ENCODE data around the gene IGFL2. TPM values are rescaled to one million over a fixed set of nuclear protein-coding genes. Genes with fewer than 3 reads are reported as not detected.

IGFL2 gene
- total and polyA plus RNA-seq, 7 experiments from 2014 or later: 0.48 TPM; not detected in 6

DNA sequence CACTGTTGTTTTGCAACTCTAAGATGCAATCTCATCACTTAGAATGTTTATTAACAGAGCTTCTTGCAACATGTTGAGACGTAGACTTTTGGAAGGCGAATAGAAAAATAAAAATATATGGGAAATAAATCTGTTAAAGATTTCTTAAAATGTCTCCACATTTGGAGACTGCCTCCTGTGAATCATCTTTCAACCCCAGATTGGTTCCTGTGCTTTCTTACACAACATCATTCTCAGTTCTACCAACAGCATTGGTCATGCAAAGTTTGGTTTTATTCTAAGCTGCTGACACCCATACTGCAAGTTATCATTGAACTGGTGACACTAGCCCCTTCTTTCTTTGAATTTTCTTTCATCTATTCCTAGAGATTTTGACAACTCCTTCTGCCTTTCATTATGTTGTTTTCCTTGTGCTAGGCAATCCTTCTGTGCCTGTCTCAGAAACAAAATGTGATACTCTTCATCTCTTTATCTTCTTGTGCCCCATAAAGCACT lies 21.9 kb upstream of the IGFL2 start:
- H3K4me3 ChIP-seq (ENCODE audit: low read length): no peak overlapping the region
- H3K36me3 Mint-ChIP-seq: no peaks in the 10 kb centered on the region
- DNase-seq (no peak), ATAC-seq (no peak)
- peaks cover 0 to 1% (median 0%) of the 10 kb centered on the region in 7 donors for H3K4me1 Mint-ChIP-seq
- no peaks in the 10 kb centered on the region for H3K9me3 Mint-ChIP-seq
- ChIA-PET CTCF (interaction anchor here (0.6 kb wide), 1 partner anchor 28 kb away, joined by 3 read pairs; no protein-coding TSS in a partner anchor), POLR2A (no interaction called here)
- intact Hi-C loops (cut with micrococcal nuclease): no loop called here
- H3K4me1 ChIP-seq (ENCODE audit: control insufficient read depth in 2 of 2, insufficient read depth in 2 of 2, low read length in 2 of 2): no peaks in the 10 kb centered on the region
- no peak overlapping the region for H3K27ac Mint-ChIP-seq
- H3K27me3 ChIP-seq (ENCODE audit: control insufficient read depth in 2 of 2, insufficient read depth in 2 of 2, low read length in 2 of 2): no peaks in the 10 kb centered on the region
- peaks cover 36 to 56% (median 48%) of the 10 kb centered on the region in 5 donors for H3K27me3 Mint-ChIP-seq
- no peaks in the 10 kb centered on the region for H3K9me3 ChIP-seq (ENCODE audit: control insufficient read depth in 2 of 3, low read length in 3 of 3)
- H3K4me3 Mint-ChIP-seq: no peak overlapping the region
- H3K27ac ChIP-seq (ENCODE audit: low read depth, low read length): no peak overlapping the region
- H3K36me3 ChIP-seq (ENCODE audit: control insufficient read depth in 2 of 3, insufficient read depth in 3 of 3, low read length in 3 of 3): no peaks in the 10 kb centered on the region

- CTCF ChIA-PET: no interaction called here
- H3K36me3 Mint-ChIP-seq: no peaks in the 10 kb centered on the region
Measured at GRCh38 chr19:46131485-46132143, 16.4 kb upstream of the IGFL2 start.

GRCh38 chr19:46132508-46133100 lies 15.4 kb upstream of the IGFL2 start:
- no peaks in the 10 kb centered on the region for H3K36me3 ChIP-seq (ENCODE audit: control insufficient read depth in 2 of 3, insufficient read depth in 3 of 3, low read length in 3 of 3)
- no peak overlapping the region for H3K4me3 ChIP-seq (ENCODE audit: low read length)
- no peak overlapping the region for H3K27ac ChIP-seq (ENCODE audit: low read depth, low read length)
- no peaks in the 10 kb centered on the region for H3K4me1 ChIP-seq (ENCODE audit: control insufficient read depth in 2 of 2, insufficient read depth in 2 of 2, low read length in 2 of 2)
- Mint-ChIP-seq H3K4me3 (no peak overlapping the region), H3K36me3 (no peaks in the 10 kb centered on the region), H3K27ac (no peak overlapping the region), H3K9me3 (no peaks in the 10 kb centered on the region), H3K27me3 (peaks cover 43 to 66% (median 49%) of the 10 kb centered on the region in 5 donors), H3K4me1 (peaks cover 0 to 5% (median 0%) of the 10 kb centered on the region in 7 donors)
- CTCF ChIA-PET: no interaction called here
- H3K27me3 ChIP-seq (ENCODE audit: control insufficient read depth in 2 of 2, insufficient read depth in 2 of 2, low read length in 2 of 2): no peaks in the 10 kb centered on the region
- DNase-seq (no peak), ATAC-seq (no peak)
- H3K9me3 ChIP-seq (ENCODE audit: control insufficient read depth in 2 of 3, low read length in 3 of 3): no peaks in the 10 kb centered on the region
- intact Hi-C loops (cut with micrococcal nuclease): no loop called here
- POLR2A ChIA-PET: no interaction called here

More at GRCh38 chr19:46131485-46132143, 16.4 kb upstream of the IGFL2 start:
- Mint-ChIP-seq H3K4me1 (peaks cover 0 to 5% (median 0%) of the 10 kb centered on the region in 7 donors), H3K9me3 (no peaks in the 10 kb centered on the region), H3K4me3 (no peak overlapping the region), H3K27me3 (peaks cover 44 to 67% (median 53%) of the 10 kb centered on the region in 5 donors), H3K27ac (no peak overlapping the region)
- Histone ChIP-seq H3K9me3 (ENCODE audit: control insufficient read depth in 2 of 3, low read length in 3 of 3) (no peaks in the 10 kb centered on the region), H3K4me1 (ENCODE audit: control insufficient read depth in 2 of 2, insufficient read depth in 2 of 2, low read length in 2 of 2) (no peaks in the 10 kb centered on the region), H3K27ac (ENCODE audit: low read depth, low read length) (no peak overlapping the region), H3K4me3 (ENCODE audit: low read length) (no peak overlapping the region), H3K27me3 (ENCODE audit: control insufficient read depth in 2 of 2, insufficient read depth in 2 of 2, low read length in 2 of 2) (no peaks in the 10 kb centered on the region), H3K36me3 (ENCODE audit: control insufficient read depth in 2 of 3, insufficient read depth in 3 of 3, low read length in 3 of 3) (no peaks in the 10 kb centered on the region)
- no peak for DNase-seq
- no peak for ATAC-seq
- POLR2A ChIA-PET: no interaction called here
- intact Hi-C loops (cut with micrococcal nuclease): no loop called here

DNA sequence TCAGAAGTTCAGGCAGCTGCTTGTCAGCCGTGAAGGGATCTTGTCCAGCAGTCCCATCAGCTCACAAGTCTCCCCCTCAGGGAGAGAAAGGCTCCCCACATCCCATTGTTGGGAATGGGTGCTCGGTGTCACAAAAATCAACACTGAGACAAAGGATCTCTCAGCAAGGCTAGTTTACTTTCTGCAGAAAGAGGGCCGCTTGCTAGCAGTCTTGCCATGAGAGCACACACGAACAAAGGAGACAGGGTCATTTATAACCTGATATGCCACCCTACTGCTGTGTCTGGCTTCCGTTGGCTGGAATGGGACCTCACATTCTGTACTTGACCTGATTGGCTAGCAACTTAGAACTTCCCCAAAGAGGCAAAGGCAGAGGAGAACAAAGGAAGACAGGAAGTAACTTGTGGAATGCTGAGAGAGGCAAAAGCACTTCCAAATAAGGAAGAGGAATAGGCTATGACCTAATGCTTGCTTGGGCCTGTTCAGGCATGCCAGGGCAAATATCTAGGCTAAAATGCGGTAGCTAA lies 14.9 kb upstream of the IGFL2 start:
- H3K9me3 Mint-ChIP-seq: no peaks in the 10 kb centered on the region
- no peaks in the 10 kb centered on the region for H3K4me1 ChIP-seq (ENCODE audit: control insufficient read depth in 2 of 2, insufficient read depth in 2 of 2, low read length in 2 of 2)
- H3K27me3 ChIP-seq (ENCODE audit: control insufficient read depth in 2 of 2, insufficient read depth in 2 of 2, low read length in 2 of 2): no peaks in the 10 kb centered on the region
- DNase-seq (no peak), ATAC-seq (no peak)
- H3K36me3 Mint-ChIP-seq: no peaks in the 10 kb centered on the region
- H3K27ac Mint-ChIP-seq: no peak overlapping the region
- ChIA-PET POLR2A (no interaction called here), CTCF (no interaction called here)
- no peak overlapping the region for H3K4me3 ChIP-seq (ENCODE audit: low read length)
- no peak overlapping the region for H3K4me3 Mint-ChIP-seq
- intact Hi-C loops (cut with micrococcal nuclease): no loop called here
- H3K9me3 ChIP-seq (ENCODE audit: control insufficient read depth in 2 of 3, low read length in 3 of 3): no peaks in the 10 kb centered on the region
- H3K4me1 Mint-ChIP-seq: peaks cover 0 to 5% (median 0%) of the 10 kb centered on the region in 7 donors
- no peak overlapping the region for H3K27ac ChIP-seq (ENCODE audit: low read depth, low read length)
- H3K27me3 Mint-ChIP-seq: peaks cover 38 to 69% (median 52%) of the 10 kb centered on the region in 5 donors
- H3K36me3 ChIP-seq (ENCODE audit: control insufficient read depth in 2 of 3, insufficient read depth in 3 of 3, low read length in 3 of 3): no peaks in the 10 kb centered on the region

- Histone ChIP-seq H3K36me3 (ENCODE audit: control insufficient read depth in 2 of 3, insufficient read depth in 3 of 3, low read length in 3 of 3) (no peaks in the 10 kb centered on the region), H3K27ac (ENCODE audit: low read depth, low read length) (no peak overlapping the region), H3K4me1 (ENCODE audit: control insufficient read depth in 2 of 2, insufficient read depth in 2 of 2, low read length in 2 of 2) (no peaks in the 10 kb centered on the region), H3K9me3 (ENCODE audit: control insufficient read depth in 2 of 3, low read length in 3 of 3) (no peaks in the 10 kb centered on the region), H3K27me3 (ENCODE audit: control insufficient read depth in 2 of 2, insufficient read depth in 2 of 2, low read length in 2 of 2) (no peaks in the 10 kb centered on the region), H3K4me3 (ENCODE audit: low read length) (no peak overlapping the region)
- DNase-seq (no peak), ATAC-seq (no peak)
- ChIA-PET POLR2A (no interaction called here), CTCF (no interaction called here)
- Mint-ChIP-seq H3K27me3 (peaks cover 31 to 63% (median 51%) of the 10 kb centered on the region in 5 donors), H3K36me3 (no peaks in the 10 kb centered on the region), H3K27ac (no peak overlapping the region), H3K9me3 (no peaks in the 10 kb centered on the region), H3K4me1 (peaks cover 0 to 5% (median 0%) of the 10 kb centered on the region in 7 donors), H3K4me3 (no peak overlapping the region)
- intact Hi-C loops (cut with micrococcal nuclease): no loop called here
Measured at GRCh38 chr19:46133777-46134241, 14.2 kb upstream of the IGFL2 start.

GRCh38 chr19:46134527-46134926 lies 13.5 kb upstream of the IGFL2 start:
- peaks cover 0 to 5% (median 0%) of the 10 kb centered on the region in 7 donors for H3K4me1 Mint-ChIP-seq
- DNase-seq: no peak
- no peak overlapping the region for H3K4me3 Mint-ChIP-seq
- H3K4me1 ChIP-seq (ENCODE audit: control insufficient read depth in 2 of 2, insufficient read depth in 2 of 2, low read length in 2 of 2): no peaks in the 10 kb centered on the region
- no peaks in the 10 kb centered on the region for H3K9me3 Mint-ChIP-seq
- H3K27me3 Mint-ChIP-seq: peaks cover 24 to 55% (median 47%) of the 10 kb centered on the region in 5 donors
- no peak overlapping the region for H3K27ac Mint-ChIP-seq
- POLR2A ChIA-PET: no interaction called here
- CTCF ChIA-PET: no interaction called here
- H3K36me3 ChIP-seq (ENCODE audit: control insufficient read depth in 2 of 3, insufficient read depth in 3 of 3, low read length in 3 of 3): no peaks in the 10 kb centered on the region
- H3K27ac ChIP-seq (ENCODE audit: low read depth, low read length): no peak overlapping the region
- no peak for ATAC-seq
- no peaks in the 10 kb centered on the region for H3K9me3 ChIP-seq (ENCODE audit: control insufficient read depth in 2 of 3, low read length in 3 of 3)
- H3K27me3 ChIP-seq (ENCODE audit: control insufficient read depth in 2 of 2, insufficient read depth in 2 of 2, low read length in 2 of 2): no peaks in the 10 kb centered on the region
- H3K4me3 ChIP-seq (ENCODE audit: low read length): no peak overlapping the region
- H3K36me3 Mint-ChIP-seq: no peaks in the 10 kb centered on the region
- intact Hi-C loops (cut with micrococcal nuclease): no loop called here
